Mononuclear cell (primary cell): ENCODE measurements around the gene FIBCD1. TPM values are rescaled to one million over a fixed set of nuclear protein-coding genes. Genes with fewer than 3 reads are reported as not detected.

Source experiments
- H3K27me3 ChIP-seq: 2 replicates; pipeline ENCODE4 v1.6.0; 2011; ENCODE audit warnings: low read length, control low read depth; ENCODE audit not compliant: insufficient read depth
- H3K4me1 ChIP-seq: 2 replicates; pipeline ENCODE4 v1.5.1; 2011; ENCODE audit warnings: mild to moderate bottlenecking, low read length, control low read depth; ENCODE audit not compliant: insufficient read depth
- H3K4me3 ChIP-seq: 2 replicates; pipeline ENCODE4 v1.5.1; 2011; ENCODE audit warnings: mild to moderate bottlenecking, low read length, moderate library complexity
- H3K9me3 ChIP-seq: 2 replicates; pipeline ENCODE4 v1.5.1; 2011; ENCODE audit warnings: low read depth, mild to moderate bottlenecking, control low read depth, low read length
- total RNA-seq: library from RNA; depleted of rRNA; stranded (reverse); fragments of >200 nt; gene quantifications from one replicate; pipeline ENCODE4 v1.2.3, GENCODE V29; 2012

Gene FIBCD1
- total RNA-seq, 1 donor = not detected

DNA sequence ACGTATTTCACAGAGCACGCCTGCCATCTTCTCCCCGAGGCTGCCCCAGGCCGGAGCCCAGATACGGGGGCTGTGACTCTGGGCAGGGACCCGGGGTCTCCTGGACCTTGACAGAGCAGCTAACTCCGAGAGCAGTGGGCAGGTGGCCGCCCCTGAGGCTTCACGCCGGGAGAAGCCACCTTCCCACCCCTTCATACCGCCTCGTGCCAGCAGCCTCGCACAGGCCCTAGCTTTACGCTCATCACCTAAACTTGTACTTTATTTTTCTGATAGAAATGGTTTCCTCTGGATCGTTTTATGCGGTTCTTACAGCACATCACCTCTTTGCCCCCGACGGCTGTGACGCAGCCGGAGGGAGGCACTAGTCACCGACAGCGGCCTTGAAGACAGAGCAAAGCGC lies 52.1 kb downstream of the FIBCD1 start:
- Histone ChIP-seq H3K27me3 (no peaks in the 10 kb centered on the region), H3K9me3 (no peaks in the 10 kb centered on the region), H3K4me1 (no peaks in the 10 kb centered on the region), H3K4me3 (no peak overlapping the region)

DNA sequence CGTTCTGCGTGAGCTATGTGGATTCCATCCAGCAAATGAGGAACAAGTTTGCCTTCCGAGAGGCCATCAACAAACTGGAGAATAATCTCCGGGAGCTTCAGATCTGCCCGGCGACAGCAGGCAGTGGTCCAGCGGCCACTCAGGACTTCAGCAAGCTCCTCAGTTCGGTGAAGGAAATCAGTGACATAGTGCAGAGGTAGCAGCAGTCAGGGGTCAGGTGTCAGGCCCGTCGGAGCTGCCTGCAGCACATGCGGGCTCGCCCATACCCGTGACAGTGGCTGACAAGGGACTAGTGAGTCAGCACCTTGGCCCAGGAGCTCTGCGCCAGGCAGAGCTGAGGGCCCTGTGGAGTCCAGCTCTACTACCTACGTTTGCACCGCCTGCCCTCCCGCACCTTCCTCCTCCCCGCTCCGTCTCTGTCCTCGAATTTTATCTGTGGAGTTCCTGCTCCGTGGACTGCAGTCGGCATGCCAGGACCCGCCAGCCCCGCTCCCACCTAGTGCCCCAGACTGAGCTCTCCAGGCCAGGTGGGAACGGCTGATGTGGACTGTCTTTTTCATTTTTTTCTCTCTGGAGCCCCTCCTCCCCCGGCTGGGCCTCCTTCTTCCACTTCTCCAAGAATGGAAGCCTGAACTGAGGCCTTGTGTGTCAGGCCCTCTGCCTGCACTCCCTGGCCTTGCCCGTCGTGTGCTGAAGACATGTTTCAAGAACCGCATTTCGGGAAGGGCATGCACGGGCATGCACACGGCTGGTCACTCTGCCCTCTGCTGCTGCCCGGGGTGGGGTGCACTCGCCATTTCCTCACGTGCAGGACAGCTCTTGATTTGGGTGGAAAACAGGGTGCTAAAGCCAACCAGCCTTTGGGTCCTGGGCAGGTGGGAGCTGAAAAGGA lies 53.3 kb downstream of the FIBCD1 start:
- no peaks in the 10 kb centered on the region for H3K4me1 ChIP-seq
- no peaks in the 10 kb centered on the region for H3K27me3 ChIP-seq
- no peak overlapping the region for H3K4me3 ChIP-seq
- H3K9me3 ChIP-seq = no peaks in the 10 kb centered on the region

DNA sequence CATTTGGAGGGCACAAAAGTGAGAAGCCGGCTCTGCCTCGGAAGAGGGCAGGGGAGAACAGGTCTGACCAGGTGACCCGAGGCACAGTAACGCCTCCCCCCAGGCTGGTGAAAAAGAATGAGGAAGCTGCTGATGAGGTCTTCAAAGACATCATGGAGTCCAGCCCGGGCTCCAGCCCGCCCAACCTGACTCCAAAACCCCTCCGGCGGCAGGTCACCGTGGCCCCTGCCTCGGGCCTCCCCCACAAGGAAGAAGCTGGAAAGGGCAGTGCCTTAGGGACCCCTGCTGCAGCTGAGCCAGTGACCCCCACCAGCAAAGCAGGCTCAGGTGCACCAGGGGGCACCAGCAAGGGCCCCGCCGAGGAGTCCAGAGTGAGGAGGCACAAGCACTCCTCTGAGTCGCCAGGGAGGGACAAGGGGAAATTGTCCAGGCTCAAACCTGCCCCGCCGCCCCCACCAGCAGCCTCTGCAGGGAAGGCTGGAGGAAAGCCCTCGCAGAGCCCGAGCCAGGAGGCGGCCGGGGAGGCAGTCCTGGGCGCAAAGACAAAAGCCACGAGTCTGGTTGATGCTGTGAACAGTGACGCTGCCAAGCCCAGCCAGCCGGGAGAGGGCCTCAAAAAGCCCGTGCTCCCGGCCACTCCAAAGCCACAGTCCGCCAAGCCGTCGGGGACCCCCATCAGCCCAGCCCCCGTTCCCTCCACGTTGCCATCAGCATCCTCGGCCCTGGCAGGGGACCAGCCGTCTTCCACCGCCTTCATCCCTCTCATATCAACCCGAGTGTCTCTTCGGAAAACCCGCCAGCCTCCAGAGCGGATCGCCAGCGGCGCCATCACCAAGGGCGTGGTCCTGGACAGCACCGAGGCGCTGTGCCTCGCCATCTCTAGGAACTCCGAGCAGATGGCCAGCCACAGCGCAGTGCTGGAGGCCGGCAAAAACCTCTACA lies 54.2 kb downstream of the FIBCD1 start:
- Histone ChIP-seq H3K4me1 (no peaks in the 10 kb centered on the region), H3K27me3 (no peaks in the 10 kb centered on the region), H3K4me3 (no peak overlapping the region), H3K9me3 (no peaks in the 10 kb centered on the region)

DNA sequence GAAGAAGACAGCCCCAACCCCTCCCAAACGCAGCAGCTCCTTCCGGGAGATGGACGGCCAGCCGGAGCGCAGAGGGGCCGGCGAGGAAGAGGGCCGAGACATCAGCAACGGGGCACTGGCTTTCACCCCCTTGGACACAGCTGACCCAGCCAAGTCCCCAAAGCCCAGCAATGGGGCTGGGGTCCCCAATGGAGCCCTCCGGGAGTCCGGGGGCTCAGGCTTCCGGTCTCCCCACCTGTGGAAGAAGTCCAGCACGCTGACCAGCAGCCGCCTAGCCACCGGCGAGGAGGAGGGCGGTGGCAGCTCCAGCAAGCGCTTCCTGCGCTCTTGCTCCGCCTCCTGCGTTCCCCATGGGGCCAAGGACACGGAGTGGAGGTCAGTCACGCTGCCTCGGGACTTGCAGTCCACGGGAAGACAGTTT lies 54.9 kb downstream of the FIBCD1 start:
- Histone ChIP-seq H3K9me3 (no peaks in the 10 kb centered on the region), H3K4me1 (no peaks in the 10 kb centered on the region), H3K4me3 (no peak overlapping the region), H3K27me3 (no peaks in the 10 kb centered on the region)

DNA sequence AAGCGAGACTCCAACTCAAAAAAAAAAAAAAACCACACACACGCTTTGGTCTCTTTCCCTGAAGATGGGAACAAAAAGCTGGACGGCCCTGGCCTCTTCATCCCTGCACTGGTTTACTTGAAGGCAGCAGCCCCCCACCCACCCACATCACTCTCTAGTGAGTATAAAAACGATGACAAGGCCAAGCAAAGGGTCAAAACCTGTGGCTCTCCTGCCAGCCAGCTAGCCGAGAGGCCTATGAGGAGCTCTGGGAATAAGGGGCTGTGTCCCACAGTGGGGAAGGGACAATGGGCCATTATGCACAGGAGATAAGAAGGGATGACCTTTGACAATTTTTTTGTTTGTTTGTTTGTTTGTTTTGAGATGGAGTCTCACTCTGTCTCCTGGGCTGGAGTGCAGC lies 55.6 kb downstream of the FIBCD1 start:
- Histone ChIP-seq H3K4me3 (no peak overlapping the region), H3K4me1 (no peaks in the 10 kb centered on the region), H3K27me3 (no peaks in the 10 kb centered on the region), H3K9me3 (no peaks in the 10 kb centered on the region)

DNA sequence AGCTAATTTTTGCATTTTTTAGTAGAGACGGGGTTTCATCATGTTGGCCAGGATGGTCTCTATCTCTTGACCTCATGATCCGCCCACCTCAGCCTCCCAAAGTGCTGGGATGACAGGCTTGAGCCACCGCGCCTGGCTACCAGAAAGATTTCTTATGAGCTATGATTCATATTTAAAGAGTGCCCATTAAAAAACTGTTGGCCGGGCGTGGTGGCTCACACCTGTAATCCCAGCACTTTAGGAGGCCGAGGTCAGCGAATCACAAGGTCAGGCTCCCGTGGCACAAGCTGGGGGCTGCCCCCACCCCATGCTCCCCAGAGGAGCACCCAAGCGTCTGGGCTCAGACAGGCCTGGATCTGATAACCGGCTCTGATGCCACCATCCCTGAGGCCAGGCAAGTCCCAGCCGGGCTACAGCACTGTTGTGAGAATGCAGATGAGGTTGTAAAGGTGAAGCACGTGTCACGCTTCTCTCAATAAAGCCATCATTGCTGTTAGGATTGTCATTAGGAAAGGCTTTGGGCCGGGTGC lies 56.3 kb downstream of the FIBCD1 start:
- Histone ChIP-seq H3K9me3 (no peaks in the 10 kb centered on the region), H3K4me3 (no peak overlapping the region), H3K4me1 (no peaks in the 10 kb centered on the region), H3K27me3 (no peaks in the 10 kb centered on the region)

DNA sequence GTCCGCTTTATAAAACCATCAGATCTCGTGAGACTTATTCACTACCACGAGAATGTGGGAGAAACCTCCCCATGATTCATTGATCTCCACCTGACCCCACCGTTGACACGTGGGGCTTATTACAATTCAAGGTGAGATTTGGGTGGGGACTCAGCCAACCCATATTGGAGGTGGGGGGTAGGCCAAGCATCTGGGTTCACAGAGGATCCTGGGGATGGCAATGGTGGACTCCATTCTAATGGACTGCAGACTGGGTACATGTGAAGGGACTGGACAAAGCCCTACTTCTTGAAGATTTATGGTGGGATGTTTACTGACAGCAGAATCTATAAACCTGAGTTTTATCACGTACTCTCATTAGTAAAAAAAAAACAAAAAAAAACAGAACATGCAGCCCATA lies 57.5 kb downstream of the FIBCD1 start:
- H3K9me3 ChIP-seq = no peaks in the 10 kb centered on the region

DNA sequence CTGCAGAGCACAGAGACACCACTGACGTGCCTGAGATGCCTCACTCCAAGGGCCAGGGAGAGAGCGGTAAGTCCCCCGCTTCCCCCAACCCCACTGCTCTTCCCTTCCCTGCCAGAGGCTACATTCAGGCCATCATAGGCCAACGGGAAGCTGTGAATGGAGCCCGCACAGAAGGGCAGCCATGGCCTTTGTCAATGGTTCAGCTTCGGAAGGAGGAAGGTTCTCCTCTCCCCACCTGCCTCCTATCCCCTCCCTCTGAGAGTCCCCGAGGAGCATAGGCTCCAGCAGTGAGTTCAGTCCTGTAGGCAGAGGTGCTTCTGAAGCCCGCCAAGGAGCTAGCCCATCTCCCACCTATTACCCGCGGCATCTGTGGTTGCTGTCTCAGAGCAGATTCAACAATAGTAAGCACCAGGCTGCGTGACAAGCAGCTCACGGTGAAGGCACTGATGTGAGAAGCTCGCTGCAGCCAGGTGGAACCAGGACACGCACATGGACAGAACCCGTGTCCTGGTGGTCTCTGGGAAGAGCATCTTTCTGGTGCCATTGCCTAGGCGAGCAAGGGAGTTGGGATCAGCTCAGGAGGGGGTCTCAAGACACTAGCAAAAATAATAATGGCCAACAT lies 58.3 kb downstream of the FIBCD1 start:
- no peak overlapping the region for H3K4me3 ChIP-seq
- H3K4me1 ChIP-seq = no peaks in the 10 kb centered on the region
- H3K9me3 ChIP-seq = no peaks in the 10 kb centered on the region
- H3K27me3 ChIP-seq = no peaks in the 10 kb centered on the region

More for the DNA sequence above, 57.5 kb downstream of the FIBCD1 start:
- H3K4me3 ChIP-seq = no peak overlapping the region
- no peaks in the 10 kb centered on the region for H3K27me3 ChIP-seq
- no peaks in the 10 kb centered on the region for H3K4me1 ChIP-seq

DNA sequence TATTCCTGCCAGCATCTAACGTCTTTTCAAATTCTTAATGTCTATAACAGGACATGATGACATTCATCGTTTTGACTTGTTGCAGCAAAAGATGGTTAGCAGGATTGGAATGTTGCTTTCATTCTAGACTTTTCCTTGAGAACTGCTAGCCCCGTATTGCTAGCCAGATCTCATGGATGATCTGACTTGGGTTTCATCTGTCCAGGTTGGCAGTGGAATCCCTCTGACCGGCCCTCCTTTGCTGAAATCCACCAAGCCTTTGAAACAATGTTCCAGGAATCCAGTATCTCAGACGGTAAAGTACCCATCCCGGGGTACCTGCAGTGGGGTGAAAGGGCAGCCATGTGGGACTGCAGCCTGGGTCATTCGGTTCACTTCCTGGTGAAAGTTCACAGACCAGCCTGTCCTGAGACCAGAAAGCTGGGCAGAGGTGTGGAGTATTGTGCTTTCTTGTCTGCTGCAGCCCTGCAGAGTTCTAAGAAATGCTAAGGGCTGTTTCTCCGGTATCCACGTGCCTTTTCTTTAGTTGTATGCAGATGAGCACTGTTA lies 59.1 kb downstream of the FIBCD1 start:
- H3K4me3 ChIP-seq = no peak overlapping the region
- H3K27me3 ChIP-seq = no peaks in the 10 kb centered on the region
- no peaks in the 10 kb centered on the region for H3K4me1 ChIP-seq
- no peaks in the 10 kb centered on the region for H3K9me3 ChIP-seq

DNA sequence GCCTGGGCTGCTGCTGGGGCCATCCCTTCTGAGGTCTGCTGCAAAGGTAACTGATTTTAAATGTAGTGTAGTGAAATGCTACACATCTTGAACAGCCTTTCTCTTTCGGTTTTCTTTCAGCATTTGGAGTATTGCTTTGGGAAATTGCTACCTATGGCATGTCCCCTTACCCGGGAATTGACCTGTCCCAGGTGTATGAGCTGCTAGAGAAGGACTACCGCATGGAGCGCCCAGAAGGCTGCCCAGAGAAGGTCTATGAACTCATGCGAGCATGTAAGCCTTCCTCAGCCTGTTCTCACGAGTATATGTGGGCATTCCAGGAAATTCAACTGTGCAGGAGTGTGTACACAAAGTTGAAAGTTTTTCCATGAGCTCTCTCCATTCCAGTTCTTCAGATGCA lies 60.8 kb downstream of the FIBCD1 start:
- Histone ChIP-seq H3K9me3 (no peaks in the 10 kb centered on the region), H3K4me3 (no peak overlapping the region), H3K27me3 (no peaks in the 10 kb centered on the region), H3K4me1 (no peaks in the 10 kb centered on the region)

DNA sequence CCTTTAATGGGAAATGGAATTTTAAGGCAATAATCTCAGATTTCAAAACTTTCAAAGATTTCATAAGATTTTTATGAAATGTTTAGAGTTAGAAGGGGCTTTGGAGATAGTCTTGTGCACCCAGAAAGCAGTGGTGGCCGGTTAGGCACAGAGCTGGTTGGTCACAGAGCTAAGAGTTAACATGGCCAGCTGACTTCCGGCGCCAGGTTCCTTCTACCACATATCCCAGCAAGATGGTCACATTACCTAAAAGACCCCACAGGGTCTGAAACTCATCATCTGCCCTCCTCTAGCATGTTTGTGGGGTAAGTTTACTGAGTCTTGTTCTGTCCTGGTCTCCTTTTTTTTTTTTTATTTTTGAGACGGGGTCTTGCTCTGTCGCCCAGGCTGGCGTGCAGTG lies 61.7 kb downstream of the FIBCD1 start:
- Histone ChIP-seq H3K4me3 (no peak overlapping the region), H3K4me1 (no peaks in the 10 kb centered on the region), H3K9me3 (no peaks in the 10 kb centered on the region), H3K27me3 (no peaks in the 10 kb centered on the region)

DNA sequence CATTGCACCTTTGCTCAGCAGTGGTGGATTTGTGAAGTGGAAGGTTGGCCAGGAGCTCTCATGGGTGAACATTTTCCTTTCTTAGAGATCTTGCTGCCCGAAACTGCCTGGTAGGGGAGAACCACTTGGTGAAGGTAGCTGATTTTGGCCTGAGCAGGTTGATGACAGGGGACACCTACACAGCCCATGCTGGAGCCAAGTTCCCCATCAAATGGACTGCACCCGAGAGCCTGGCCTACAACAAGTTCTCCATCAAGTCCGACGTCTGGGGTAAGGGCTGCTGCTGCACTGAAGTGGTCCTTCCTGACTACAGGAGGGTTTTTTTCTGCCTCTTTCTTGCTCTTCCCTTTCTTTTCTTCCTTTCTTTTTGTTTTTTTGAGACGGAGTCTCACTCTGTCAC lies 64.3 kb downstream of the FIBCD1 start:
- H3K4me1 ChIP-seq = no peaks in the 10 kb centered on the region
- no peaks in the 10 kb centered on the region for H3K27me3 ChIP-seq
- H3K4me3 ChIP-seq = no peak overlapping the region
- H3K9me3 ChIP-seq = no peaks in the 10 kb centered on the region

DNA sequence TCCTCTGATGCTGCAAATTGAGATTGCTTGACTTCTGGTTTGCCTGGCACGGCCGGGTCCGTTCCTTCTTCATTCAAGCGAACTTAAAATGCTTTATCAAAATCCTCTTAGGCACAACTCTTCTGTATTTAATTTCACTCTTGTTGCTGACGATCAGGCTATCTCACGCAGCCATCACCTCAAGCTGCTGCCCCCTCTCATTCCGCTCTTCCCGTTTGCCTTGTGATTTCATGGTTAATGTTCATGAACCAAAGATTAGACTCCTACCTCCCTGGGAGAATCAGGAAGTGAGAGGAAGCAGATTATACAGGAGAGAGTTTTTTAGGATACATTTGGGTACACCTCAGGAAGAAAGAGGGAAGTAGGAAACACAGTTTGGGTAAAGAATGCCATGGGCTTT lies 65.1 kb downstream of the FIBCD1 start:
- Histone ChIP-seq H3K4me1 (no peaks in the 10 kb centered on the region), H3K4me3 (no peak overlapping the region), H3K27me3 (no peaks in the 10 kb centered on the region)

DNA sequence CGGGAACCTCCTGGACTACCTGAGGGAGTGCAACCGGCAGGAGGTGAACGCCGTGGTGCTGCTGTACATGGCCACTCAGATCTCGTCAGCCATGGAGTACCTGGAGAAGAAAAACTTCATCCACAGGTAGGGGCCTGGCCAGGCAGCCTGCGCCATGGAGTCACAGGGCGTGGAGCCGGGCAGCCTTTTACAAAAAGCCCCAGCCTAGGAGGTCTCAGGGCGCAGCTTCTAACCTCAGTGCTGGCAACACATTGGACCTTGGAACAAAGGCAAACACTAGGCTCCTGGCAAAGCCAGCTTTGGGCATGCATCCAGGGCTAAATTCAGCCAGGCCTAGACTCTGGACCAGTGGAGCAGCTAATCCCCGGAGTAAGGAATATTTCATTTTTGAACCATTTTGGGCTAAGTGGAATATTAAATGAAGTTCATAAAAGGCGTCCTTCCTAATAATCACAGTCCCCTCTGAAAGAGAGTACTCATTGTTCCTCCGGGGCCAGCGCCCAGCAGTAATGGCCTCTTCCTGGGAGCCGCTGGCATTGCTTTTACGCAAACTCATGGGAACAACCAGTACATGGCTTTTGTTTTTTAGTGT lies 66.0 kb downstream of the FIBCD1 start:
- Histone ChIP-seq H3K4me3 (no peak overlapping the region), H3K9me3 (no peaks in the 10 kb centered on the region), H3K4me1 (no peaks in the 10 kb centered on the region), H3K27me3 (no peaks in the 10 kb centered on the region)

More for the DNA sequence above, 65.1 kb downstream of the FIBCD1 start:
- H3K9me3 ChIP-seq = no peaks in the 10 kb centered on the region
